ENCODE results near the gene FGFR2.
"Not testable (repeated sequence)": the region's sequence is repeated elsewhere in the genome, so short reads cannot be mapped to it uniquely, and the experiment has no call there.

The FGFR2 gene

DNA sequence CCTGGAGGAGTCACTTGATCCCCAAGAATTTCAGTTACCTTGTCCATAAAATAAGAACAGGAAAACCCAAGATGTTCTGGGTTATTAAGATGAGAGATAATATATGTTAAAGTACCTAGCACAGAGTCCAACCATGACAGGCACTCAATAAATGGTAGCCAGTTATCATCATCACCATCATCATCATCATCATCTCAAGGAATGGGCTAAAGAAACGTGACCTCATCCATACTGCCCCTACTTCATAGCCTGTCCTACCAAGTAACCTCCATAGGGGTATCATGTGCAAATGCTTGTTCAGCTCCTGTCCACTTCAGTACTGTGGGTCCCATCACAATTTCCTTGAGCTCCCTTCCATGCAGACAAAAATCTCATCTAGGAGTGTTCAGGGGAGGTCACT lies 14.4 kb downstream of the FGFR2 start:
- DNase-seq, result no peak

DNA sequence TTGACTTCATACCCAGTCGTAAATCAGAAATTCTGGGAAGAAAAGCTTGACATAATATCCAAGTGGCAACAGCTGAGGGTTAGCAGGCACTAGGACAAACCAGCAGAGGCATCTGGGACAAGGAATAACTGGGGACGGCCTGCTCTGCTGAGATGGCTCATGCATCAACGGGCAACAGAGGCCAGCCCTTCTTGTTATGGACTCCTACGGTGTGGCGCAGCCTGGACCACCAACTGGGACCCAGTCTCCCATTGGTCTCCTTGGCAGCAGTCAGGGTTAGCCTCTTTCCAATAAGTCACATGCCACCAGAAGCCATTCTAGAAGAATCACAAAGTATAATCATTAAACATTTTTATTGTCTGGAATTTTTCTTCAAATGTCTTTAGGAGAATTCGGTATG lies 15.0 kb downstream of the FGFR2 start:
- DNase-seq, result no peak

DNA sequence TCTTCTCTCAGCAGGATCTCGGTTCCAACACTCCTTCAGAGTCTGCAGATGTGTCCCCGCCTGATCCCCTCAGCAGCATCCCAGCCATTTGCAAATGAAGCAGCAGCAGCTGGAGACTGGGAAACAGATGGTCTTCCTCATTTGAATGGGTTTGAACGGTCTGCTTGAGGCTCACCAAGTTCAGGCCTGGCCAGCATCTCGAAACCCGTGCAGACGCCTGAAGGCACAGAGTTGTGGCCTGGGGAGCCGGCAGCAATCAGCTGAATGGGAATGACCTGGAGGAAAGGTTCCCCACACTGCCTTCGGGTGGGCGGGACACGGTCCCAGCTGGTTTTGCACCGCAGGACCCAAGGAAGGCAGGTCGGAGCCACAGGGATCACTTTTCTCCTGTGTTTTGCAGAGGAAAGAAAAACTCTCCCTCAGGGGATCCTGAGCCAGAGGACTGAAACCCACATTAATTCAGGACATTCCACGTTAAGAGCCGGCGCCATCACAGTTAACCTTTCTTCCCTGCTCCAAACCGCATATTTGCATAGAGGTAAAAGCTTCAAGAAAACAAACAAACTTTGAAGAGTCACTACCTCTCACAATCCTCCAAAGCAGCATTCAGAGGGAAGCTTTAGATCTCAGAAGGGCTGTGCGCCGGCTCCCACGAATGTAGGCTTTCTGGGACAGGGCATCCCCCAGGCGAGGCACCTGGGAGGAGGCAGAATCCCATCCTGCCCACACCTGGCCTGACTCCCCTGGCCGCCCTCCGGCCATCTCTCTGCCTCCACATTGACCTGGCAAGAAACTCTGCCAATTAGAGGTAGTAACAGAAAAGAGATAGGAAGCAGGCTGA lies 17.7 kb downstream of the FGFR2 start:
- DNase-seq, result no peak

DNA sequence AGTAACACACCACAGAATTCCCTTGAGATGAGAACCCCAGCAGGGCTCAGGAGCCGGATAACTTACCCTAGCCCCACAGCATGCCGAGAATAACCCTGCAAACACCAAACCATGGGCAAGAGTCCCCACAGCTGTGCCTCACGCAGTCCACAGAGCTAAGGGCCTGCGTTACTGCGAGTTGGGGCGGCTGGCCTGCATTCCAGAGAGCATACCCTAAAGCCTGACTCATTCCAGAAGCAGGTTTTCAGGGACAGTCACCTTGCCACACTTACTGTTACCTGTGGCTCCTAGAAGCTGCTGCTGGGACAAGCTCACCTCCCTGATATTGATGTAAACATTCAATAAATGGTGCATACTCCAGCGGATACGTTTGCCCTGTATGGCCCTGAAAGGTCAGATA lies 18.6 kb downstream of the FGFR2 start:
- no peak for DNase-seq

DNA sequence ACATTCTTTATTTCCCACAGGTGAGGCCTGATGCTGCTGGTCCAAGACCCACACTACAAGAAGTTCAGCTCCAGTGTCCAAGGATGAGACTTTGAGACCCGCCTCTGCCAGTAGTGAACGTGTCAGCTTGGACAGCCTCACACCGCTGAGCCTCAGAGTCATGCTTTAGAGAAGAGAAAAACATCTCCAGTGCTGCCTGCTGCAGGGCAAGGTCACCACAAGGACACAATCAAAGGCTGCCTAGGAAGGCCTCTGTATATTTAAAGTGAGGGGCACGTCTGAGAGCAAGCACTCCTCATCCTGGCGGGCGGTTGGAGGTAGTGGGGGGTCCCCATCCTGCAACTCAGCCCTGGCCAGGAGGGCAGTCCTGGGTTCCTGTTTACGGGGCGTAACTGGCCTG lies 19.3 kb downstream of the FGFR2 start:
- DNase-seq, result no peak

DNA sequence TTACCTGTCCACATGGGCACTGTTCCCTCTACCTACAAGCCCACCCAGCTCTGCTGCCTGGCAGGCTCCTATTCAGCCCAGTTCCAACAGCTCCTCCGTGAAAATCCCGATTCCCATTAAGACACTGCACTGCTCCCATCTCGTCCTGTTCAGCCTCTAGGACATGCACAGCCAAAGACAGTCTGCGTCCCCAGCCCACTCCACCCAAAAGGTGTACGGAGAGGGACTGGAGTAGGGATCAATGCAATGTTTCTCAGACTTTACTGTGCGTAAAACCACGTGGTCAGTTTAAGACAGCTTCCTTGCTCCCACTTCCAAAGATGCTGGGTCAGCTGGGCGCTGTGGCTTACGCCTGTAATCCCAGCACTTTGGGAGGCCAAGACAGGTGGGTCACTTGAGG lies 19.9 kb downstream of the FGFR2 start:
- DNase-seq, result no peak

DNA sequence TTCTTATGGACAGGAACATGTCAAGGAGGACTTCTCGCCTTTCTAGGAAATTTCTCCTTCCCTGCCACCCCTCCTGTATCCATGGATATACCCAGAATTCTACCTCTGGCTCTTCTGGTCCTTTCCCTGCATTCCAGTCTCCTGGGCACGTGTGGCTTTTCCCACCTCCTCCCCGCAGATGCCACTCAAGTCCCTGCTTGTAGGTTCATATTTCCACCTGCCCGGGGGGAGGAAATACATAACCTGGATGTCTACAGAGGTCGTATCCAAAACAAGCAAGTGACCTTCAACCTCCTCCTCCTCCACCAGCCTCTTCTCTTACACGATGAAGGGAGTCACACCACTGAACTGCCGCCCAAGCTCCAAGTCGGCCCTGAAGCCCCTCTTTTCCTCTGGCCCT lies 20.7 kb downstream of the FGFR2 start:
- DNase-seq, result no peak

DNA sequence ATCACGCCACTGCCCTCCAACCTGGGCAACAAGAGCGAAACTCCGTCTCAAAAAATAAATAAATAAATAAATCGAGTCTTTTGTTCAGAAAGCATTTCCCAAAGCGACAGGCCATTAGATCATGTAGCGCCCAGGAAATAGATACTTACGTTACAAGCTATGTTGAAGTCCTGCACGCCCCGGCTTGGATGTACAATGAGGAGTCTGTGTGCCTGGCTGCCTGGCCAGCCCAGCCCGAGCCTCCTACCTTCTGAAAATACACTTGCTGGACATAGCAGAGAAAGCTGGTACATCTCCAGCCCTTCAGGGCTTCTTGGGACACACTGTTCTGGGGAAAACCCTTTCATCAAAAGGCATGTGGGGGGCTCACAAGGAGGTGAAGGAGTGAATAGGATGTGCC lies 22.1 kb downstream of the FGFR2 start:
- no peak for DNase-seq

DNA sequence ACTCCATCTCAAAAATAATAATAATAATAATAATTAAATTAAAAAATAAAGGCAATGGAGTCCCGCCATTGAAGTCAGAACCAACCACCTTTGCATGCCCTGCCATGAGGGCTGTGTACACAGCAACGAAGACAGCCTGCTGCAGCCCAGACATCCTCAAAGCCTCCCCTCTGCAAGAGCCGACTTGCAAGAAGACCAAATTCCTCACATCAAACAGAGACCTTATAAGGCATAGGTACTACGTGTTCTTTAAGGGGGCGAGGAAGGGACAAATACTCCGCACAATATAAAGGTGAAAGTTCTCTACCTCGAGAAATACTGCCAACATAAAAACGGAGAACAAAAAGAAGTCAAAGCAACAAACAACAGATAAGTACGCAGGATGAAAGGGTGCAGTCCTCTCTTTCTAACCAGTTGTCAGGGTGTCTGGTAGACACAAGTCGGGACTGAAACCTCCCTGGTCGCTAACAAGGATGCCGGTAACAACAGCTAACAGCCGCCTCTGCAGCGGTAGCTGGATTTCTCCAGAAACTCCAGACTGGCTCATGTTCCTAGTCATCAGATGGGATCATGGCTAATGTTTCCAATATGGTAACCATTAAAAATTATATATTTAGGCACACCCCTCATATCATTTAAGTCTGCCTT lies 23.6 kb downstream of the FGFR2 start:
- DNase-seq, result no peak

DNA sequence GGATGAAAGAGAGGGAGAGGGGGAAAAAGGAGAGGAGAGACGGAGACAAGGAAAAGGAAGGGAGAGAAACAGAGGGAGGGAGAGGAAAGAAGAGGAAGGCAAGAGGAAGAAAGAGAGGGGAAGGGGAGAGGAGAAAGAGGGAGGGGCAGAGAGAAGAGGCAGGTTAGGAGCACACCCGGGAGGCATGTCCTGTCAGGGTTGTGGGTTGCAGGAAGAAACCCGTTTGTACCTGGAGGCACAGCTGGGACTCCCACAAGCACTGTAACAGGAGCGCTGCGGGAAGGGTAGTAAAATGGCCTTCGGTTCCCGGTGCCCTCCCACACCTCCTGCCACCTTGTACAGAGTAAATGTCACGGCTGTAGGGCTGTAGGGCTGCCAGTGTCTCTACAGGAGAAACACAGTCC lies 24.7 kb downstream of the FGFR2 start:
- no peak for DNase-seq

DNA sequence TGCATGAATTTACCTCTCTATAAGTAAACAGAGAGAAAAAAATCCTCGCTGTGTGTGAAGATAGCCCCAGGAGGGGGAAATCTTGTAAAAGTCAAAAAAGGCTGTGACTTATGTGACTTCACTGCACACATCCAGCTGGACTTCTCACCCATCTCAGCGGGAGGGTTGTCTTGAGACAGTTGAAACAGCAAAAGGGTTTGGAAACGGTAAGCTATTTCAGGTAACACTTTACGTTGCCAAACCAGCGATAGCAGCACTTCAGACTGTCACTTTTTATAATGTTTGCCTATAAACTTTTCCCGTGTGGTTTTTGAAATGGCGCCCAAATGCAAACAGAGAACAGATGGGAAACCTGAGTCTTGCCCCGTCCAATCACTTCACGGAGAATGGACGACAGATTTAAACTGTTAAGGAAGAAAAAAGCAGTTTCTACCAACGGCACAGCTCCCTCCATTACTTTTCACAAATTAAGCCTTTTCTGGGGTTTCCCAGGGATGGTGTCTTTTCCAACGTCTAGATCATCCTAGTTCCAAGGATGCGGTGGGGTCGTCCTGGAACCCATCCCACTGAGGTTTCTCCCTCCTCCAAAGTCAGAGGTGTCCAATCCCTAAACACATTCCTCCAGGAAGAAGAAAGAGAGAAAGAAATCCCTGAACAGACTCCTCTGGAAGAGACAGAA lies 25.2 kb downstream of the FGFR2 start:
- no peak for DNase-seq

DNA sequence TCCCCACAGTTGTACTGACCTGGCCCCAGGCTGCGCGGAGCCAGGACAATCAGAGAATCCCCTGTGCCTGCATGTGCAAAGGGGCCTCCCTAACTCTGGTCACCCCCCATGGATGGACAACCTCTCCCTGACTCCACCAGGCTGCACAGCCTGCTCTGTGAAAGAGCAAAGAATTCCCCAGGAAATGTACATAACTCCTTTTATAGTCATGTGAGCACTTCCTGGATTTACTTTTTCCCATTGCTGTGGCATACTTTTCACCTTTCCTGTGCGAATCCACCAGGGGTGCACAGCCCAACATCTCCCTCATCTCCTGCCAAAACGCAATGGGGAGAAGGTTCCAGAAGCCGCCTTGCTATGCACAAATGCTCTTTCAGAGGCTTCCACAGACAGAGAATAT lies 27.9 kb downstream of the FGFR2 start:
- no peak for DNase-seq

DNA sequence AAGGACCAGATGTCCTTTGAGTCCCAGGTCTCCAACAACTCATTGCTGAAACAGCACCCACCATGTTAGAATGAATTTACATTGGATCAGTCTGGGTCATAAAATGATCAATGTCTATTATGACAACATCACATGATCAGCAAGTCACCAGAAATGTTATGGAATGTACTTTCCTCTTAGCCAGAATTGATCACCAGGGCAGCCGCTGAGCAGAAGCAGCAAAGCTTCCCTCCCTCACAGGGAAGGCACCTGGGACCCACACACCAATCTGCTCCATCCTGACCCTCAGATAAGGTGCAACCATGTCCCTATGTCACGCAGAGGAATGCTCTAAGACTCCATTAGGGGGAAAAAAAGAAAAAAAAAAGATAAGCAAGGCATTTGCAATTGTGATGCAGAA lies 30.0 kb downstream of the FGFR2 start:
- no peak for DNase-seq

DNA sequence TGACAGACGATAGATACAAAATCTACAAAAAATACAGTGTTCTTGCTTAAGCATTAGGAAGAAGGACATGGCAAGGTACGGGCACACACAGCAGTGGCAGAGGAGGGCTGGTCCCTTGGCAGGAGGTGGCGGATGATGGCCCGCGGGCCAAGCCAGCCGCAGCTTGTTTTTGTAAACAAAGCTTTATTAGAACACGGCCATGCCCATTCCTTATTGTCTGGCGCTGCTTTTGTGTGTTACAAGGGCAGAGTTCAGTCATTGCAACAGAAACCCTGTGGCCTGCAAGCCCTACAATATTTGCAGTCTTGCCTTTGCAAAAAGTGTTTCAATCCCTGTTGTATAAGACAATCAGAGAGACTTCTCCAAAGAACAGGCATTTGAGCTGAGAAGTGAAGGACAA lies 30.7 kb downstream of the FGFR2 start:
- no peak for DNase-seq

DNA sequence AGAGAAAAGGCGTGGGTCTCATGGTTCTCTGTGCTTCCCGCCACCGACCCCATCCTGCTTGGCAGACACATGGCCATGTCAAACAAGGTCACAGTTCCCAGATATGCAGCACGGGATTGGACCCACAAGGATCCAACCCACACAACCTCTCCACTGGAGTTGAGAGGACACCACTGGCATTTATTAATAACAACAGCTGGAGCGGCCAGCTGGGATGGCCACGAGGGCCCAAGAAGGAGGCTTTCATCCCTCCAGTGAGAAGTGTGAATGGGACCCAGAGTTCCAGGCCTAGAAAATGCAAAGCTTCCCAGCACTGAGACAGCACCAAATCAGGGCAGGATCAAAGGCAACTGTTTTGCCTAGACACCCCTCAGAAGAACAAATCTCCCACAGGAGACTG lies 31.5 kb downstream of the FGFR2 start:
- no peak for DNase-seq

DNA sequence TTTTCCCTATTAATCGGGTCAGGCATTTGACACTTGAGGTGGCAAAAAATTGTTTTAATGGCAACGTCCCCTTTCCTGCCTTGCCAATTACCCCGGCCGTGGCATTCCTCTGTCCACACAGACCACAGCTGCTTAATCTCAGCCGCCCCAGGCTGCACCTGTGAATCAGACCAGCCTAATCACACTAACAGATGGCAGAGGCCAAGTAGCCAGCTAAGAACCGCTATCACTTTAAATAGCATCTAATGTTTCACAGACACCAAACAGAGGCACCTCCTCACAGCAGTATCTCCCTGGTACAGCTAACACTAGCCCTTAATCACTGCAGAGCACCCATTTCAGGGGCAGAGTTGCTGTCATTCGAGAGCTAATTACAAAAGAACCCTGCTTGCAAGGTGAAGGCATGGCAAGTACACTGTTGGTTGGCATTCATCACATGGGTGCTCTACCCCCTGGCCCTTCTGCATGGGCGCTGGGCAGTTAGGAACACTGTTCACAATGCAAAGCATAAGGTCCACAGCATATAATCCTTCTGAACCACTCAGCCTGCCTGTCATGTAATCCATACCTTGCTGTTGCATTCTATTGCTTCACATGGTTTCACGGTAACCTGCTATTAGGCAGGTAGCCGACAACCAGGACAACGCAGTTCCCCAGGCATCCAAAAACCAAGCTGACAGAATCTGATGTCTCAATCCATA lies 38.8 kb downstream of the FGFR2 start:
- no peak for DNase-seq

DNA sequence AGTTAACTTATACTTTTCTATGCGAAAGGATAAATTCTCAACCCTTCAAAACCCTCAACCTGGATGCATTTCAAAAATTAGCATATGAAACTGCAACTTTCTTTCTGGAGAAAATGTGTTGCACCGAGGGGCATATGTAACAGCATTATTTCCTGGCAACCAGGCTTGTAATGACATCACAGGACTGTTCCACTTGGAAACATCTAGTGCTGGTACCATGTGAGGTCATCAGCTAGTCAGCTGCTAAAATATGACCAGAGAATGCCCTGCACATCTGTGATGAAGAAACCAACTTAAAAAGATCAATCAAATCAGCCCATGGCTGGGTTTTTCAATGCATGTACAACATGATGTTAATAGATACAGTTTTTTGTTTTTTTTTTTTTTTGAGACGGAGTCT lies 40.0 kb downstream of the FGFR2 start:
- DNase-seq, result no peak

DNA sequence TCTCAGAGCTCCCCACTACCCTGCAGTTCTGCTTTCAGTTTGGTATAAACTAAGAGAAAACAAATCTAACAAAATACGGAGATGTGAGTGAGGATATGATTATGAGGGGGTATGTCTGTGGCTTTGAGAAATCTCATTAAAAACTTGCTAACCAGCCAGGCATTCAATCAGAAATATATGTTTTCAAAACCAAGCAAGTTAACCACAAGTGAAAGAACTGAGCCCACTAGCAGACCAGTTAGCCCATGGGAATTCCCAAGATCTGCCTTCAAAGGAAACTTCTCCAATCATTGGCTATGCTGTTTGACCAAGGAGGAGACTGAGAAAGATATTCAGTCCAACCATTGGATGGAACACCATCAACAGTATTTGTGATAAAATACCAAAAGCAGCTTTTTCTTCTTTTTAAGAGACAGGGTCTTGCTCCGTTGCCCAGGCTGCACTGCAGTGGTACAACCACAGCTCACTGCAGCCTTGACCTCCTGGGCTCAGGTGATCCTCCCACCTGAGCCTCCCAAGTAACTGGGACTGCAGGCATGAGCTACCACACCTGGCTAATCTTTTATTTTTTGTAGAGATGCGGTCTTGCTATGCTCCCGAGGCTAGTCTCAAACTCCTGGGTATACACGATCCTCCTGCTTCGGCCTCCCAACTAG lies 41.2 kb downstream of the FGFR2 start:
- no peak for DNase-seq

DNA sequence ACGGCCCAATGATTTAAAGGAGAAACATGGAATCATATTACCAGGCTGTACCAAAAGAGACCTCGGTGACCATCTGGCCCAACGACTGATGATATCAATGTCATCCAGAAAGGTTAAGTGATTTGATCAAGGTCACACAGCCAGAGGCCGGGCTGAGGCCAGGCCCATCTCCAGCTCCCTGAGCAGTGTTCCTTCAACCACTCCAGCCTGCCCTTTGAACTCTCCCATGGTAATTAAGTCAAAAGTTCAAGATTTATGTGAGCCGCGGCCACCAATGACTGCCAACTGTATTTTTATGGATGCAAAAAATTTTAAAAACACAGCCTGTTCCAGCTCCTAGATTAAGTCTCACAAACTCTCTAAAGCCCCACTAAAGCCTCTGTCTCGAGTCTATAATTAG lies 41.8 kb downstream of the FGFR2 start:
- DNase-seq, result no peak

DNA sequence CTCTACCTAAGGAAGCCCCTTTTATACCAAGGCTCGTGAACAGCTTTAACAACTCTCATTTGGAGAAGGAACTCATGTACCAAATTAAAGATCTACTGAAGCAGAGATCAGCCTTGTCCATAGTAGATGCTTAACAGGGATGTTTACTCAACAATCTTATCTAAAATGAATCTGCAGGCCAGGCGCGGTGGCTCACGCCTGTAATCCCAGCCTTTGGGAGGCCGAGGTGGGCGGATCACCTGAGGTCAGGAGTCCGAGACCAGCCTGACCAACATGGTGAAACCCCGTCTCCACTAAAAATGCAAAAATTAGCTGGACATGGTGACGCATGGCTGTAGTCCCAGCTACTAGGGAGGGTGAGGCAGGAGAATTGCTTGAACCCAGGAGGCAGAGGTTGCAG lies 43.3 kb downstream of the FGFR2 start:
- not testable (repeated sequence) for DNase-seq

DNA sequence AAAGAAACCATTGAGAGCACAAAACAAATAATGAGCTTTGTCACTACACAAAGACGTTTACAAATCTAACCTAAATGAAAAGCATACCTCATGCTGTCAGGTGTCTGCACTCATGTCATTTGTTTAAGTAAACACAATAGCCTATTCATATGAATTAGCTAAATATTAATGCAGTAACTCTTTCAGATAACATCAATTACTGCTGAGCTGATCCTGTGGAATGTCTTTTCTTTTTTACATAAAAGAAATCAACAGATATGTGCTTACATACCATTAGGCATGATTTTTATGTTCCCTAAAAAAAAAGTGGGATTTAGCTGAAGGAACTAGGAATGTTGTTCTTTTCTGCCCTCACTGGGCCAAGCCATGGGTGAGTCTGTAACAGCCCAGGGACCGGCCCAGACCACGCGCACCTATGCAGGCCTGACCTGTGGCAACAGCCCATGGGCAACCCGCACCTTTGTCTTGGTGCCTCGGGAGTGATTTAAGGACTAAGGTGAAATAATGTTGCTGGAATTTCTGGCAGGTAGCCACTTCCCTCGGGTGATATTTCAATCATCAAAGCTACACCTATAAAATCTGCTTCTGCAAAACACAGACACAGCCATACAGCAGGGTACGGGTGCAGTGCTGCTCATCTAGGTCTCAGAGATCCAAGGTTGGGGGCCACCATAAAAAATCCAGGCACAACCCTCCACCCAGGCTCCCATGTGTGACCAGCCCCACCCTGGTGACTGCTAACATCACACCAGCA lies 44.6 kb downstream of the FGFR2 start:
- DNase-seq, result no peak

DNA sequence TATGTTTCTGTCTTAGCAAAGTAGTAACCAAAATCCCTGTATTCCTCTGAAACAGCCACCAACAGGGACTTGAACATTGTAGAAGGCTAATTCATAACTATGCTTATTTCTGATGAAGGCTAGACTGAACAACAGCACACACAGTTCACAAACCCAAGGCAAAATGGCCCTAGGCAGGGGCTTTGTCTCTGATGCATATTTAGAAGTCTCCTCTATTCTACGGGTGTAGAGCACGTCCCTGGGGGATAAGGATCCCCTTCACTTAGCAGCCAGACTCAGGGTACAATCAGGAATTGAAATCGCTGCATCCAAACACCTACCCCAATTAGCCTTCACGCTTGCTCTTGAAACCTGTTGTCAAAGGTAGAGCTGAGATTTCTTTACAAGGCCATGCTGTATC lies 45.5 kb downstream of the FGFR2 start:
- no peak for DNase-seq
